Measurements from ENCODE around the gene GATA2.

The GATA2 gene

GRCh38 chr3:128434524-128434923, 58.5 kb downstream of the GATA2 start:
- H3K4me1 ChIP-seq (ENCODE audit: insufficient read depth, low read length) = peaks cover 9% of the 10 kb centered on the region
- peaks cover 69% of the 10 kb centered on the region for H3K27me3 ChIP-seq (ENCODE audit: insufficient read depth, low read length)
- no peak overlapping the region for H3K4me3 ChIP-seq (ENCODE audit: low read length)
- H3K9me3 ChIP-seq (ENCODE audit: insufficient read depth, low read depth, low read length) = no peaks in the 10 kb centered on the region
- no peak overlapping the region for H3K9ac ChIP-seq (ENCODE audit: low read depth, low read length)
- no peaks in the 10 kb centered on the region for H3K36me3 ChIP-seq (ENCODE audit: insufficient read depth, low read depth, low read length)
- H3K27ac ChIP-seq (ENCODE audit: low read length) = no peak overlapping the region

- Histone ChIP-seq H3K4me1 (ENCODE audit: insufficient read depth, low read length) (peaks cover 9% of the 10 kb centered on the region), H3K9me3 (ENCODE audit: insufficient read depth, low read depth, low read length) (no peaks in the 10 kb centered on the region), H3K9ac (ENCODE audit: low read depth, low read length) (no peak overlapping the region), H3K4me3 (ENCODE audit: low read length) (no peak overlapping the region), H3K27me3 (ENCODE audit: insufficient read depth, low read length) (peaks cover 69% of the 10 kb centered on the region), H3K27ac (ENCODE audit: low read length) (no peak overlapping the region), H3K36me3 (ENCODE audit: insufficient read depth, low read depth, low read length) (no peaks in the 10 kb centered on the region)
Observed at GRCh38 chr3:128433837-128434165, 59.2 kb downstream of the GATA2 start.

GRCh38 chr3:128432971-128433836, 59.8 kb downstream of the GATA2 start:
- peaks cover 75% of the 10 kb centered on the region for H3K27me3 ChIP-seq (ENCODE audit: insufficient read depth, low read length)
- no peaks in the 10 kb centered on the region for H3K36me3 ChIP-seq (ENCODE audit: insufficient read depth, low read depth, low read length)
- H3K4me3 ChIP-seq (ENCODE audit: low read length) = peak overlapping the region; percentile 65; the same call in 1 of the 2 replicates
- peaks cover 9% of the 10 kb centered on the region for H3K4me1 ChIP-seq (ENCODE audit: insufficient read depth, low read length)
- no peaks in the 10 kb centered on the region for H3K9me3 ChIP-seq (ENCODE audit: insufficient read depth, low read depth, low read length)
- no peak overlapping the region for H3K27ac ChIP-seq (ENCODE audit: low read length)
- no peak overlapping the region for H3K9ac ChIP-seq (ENCODE audit: low read depth, low read length)

GRCh38 chr3:128432301-128432970, 60.6 kb downstream of the GATA2 start:
- peak overlapping the region; percentile 72; the same call in 1 of the 2 replicates for H3K9ac ChIP-seq (ENCODE audit: low read depth, low read length)
- peaks cover 9% of the 10 kb centered on the region for H3K4me1 ChIP-seq (ENCODE audit: insufficient read depth, low read length)
- peak overlapping the region; percentile 65 for H3K4me3 ChIP-seq (ENCODE audit: low read length)
- H3K27me3 ChIP-seq (ENCODE audit: insufficient read depth, low read length) = peaks cover 82% of the 10 kb centered on the region
- H3K27ac ChIP-seq (ENCODE audit: low read length) = no peak overlapping the region
- no peaks in the 10 kb centered on the region for H3K9me3 ChIP-seq (ENCODE audit: insufficient read depth, low read depth, low read length)
- H3K36me3 ChIP-seq (ENCODE audit: insufficient read depth, low read depth, low read length) = no peaks in the 10 kb centered on the region

GRCh38 chr3:128431803-128432300, 61.1 kb downstream of the GATA2 start:
- Histone ChIP-seq H3K36me3 (ENCODE audit: insufficient read depth, low read depth, low read length) (no peaks in the 10 kb centered on the region), H3K4me1 (ENCODE audit: insufficient read depth, low read length) (peaks cover 9% of the 10 kb centered on the region), H3K4me3 (ENCODE audit: low read length) (peak overlapping the region; percentile 65; the same call in 1 of the 2 replicates), H3K27me3 (ENCODE audit: insufficient read depth, low read length) (peaks cover 88% of the 10 kb centered on the region), H3K9ac (ENCODE audit: low read depth, low read length) (peak overlapping the region; percentile 72; the same call in 1 of the 2 replicates), H3K27ac (ENCODE audit: low read length) (no peak overlapping the region), H3K9me3 (ENCODE audit: insufficient read depth, low read depth, low read length) (no peaks in the 10 kb centered on the region)

DNA sequence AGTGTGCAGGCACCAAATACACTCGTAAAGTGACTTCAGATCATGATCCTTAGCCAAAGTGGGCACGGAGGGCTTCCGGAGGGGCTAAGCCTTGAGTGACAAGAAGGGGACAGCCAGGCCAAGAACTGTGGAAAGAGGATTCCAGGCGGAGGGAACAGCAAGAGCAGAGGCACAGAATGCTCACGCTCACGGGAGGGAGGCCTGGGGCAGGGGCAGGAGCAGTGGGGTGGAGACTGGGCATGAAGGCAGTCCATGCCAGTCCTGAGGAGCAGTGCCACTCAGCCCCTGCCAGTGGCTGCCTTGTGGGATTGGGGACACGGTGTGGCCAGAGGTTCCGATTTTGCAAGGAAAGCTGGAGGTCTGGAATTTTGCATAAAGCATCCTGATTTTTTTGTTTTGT, 62.3 kb downstream of the GATA2 start:
- Histone ChIP-seq H3K4me1 (ENCODE audit: insufficient read depth, low read length) (peaks cover 9% of the 10 kb centered on the region), H3K9ac (ENCODE audit: low read depth, low read length) (no peak overlapping the region), H3K9me3 (ENCODE audit: insufficient read depth, low read depth, low read length) (no peaks in the 10 kb centered on the region), H3K36me3 (ENCODE audit: insufficient read depth, low read depth, low read length) (no peaks in the 10 kb centered on the region), H3K4me3 (ENCODE audit: low read length) (no peak overlapping the region), H3K27ac (ENCODE audit: low read length) (no peak overlapping the region), H3K27me3 (ENCODE audit: insufficient read depth, low read length) (peaks cover 96% of the 10 kb centered on the region)

DNA sequence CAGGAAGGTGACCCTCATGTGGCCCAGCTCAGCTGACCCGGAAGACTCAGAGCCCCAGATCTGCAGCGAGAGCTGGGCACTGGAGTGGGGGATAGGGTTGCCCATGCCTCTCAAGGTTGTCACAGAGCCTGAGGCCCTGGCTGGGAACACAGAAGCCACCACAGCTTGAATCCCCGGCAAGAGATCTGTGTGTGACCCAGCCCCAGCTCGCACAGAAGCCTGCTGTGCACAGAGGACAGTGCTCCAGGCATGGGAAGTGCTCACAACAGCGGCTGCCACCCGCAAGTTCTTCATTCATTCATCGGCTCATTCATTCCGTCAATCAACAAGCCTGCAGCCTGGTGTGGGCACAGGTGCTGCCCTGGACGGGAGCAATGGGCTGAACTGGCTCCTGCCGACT, 62.7 kb downstream of the GATA2 start:
- peaks cover 96% of the 10 kb centered on the region for H3K27me3 ChIP-seq (ENCODE audit: insufficient read depth, low read length)

GRCh38 chr3:128429751-128430150, 63.2 kb downstream of the GATA2 start:
- Histone ChIP-seq H3K36me3 (ENCODE audit: insufficient read depth, low read depth, low read length) (no peaks in the 10 kb centered on the region), H3K27ac (ENCODE audit: low read length) (no peak overlapping the region), H3K4me3 (ENCODE audit: low read length) (no peak overlapping the region), H3K9me3 (ENCODE audit: insufficient read depth, low read depth, low read length) (no peaks in the 10 kb centered on the region), H3K4me1 (ENCODE audit: insufficient read depth, low read length) (peaks cover 9% of the 10 kb centered on the region; the same call in 1 of the 2 replicates), H3K27me3 (ENCODE audit: insufficient read depth, low read length) (peaks cover 97% of the 10 kb centered on the region), H3K9ac (ENCODE audit: low read depth, low read length) (no peak overlapping the region)

More for the DNA sequence above, 62.7 kb downstream of the GATA2 start:
- no peak overlapping the region for H3K9ac ChIP-seq (ENCODE audit: low read depth, low read length)
- no peaks in the 10 kb centered on the region for H3K9me3 ChIP-seq (ENCODE audit: insufficient read depth, low read depth, low read length)
- H3K27ac ChIP-seq (ENCODE audit: low read length) = no peak overlapping the region
- H3K4me1 ChIP-seq (ENCODE audit: insufficient read depth, low read length) = peaks cover 9% of the 10 kb centered on the region; the same call in 1 of the 2 replicates
- H3K4me3 ChIP-seq (ENCODE audit: low read length) = no peak overlapping the region
- H3K36me3 ChIP-seq (ENCODE audit: insufficient read depth, low read depth, low read length) = no peaks in the 10 kb centered on the region
